Occipital lobe (tissue), 2 donors: ENCODE measurements around the gene GAST. TPM values are rescaled to one million over a fixed set of nuclear protein-coding genes. Genes with fewer than 3 reads are reported as not detected.
"Not testable (repeated sequence)": the region's sequence is repeated elsewhere in the genome, so short reads cannot be mapped to it uniquely, and the experiment has no call there.

Source experiments
- DNase-seq: peaks from one replicate; lab custom pipeline; 2025; lab: John Stamatoyannopoulos, UW
- total RNA-seq: library from RNA; depleted of rRNA; stranded (reverse); fragments of >200 nt; gene quantifications from one replicate; pipeline ENCODE4 v1.2.3, GENCODE V29; 2014

GAST gene
- not detected for total RNA-seq

GRCh38 chr17:41711669-41712400 is at the start of gene GAST:
GAST (plus strand) TSS chr17:41712331; CDS start chr17:41715437, 3,106 bp downstream.
- no peak for DNase-seq

DNA sequence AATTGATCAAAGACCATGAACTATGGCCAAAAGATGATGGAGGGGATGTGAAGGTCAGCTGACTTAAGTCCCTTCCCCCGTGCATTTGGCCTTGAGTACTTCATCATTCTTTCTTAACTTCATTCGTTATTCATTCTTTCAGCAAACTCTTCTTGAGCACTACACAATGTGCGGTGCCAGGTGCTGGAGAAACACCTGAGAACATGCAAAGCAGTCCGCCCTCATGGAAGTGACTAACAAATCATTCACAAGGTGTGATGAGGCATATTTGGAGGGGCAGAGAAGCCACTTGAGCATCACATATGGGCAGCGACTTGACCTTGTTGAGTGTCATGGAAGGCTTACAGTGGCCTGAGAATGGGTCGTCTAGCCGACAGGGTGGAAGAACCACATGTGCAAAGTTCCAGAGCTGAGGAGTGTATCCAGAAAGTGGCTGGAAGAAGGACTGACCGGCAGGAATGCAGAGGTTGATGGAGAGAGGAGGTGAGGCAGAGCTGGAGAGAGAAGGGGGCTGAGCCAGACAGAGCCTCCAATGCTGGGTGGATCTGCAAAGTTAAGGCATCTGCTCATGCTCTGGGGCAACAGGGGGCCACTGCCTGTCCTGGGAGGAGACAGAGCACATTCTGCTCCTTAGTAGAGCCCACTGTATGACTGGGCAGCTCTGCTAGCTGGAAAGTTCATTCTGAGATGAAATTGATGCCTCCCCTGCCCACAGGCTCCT is 48.5 kb upstream of the GAST start:
- DNase-seq: no peak

GRCh38 chr17:41664172-41664457 is 48.0 kb upstream of the GAST start:
- no peak for DNase-seq

- DNase-seq: no peak
These were observed 47.3 kb upstream of the GAST start for GRCh38 chr17:41664587-41665565.

DNA sequence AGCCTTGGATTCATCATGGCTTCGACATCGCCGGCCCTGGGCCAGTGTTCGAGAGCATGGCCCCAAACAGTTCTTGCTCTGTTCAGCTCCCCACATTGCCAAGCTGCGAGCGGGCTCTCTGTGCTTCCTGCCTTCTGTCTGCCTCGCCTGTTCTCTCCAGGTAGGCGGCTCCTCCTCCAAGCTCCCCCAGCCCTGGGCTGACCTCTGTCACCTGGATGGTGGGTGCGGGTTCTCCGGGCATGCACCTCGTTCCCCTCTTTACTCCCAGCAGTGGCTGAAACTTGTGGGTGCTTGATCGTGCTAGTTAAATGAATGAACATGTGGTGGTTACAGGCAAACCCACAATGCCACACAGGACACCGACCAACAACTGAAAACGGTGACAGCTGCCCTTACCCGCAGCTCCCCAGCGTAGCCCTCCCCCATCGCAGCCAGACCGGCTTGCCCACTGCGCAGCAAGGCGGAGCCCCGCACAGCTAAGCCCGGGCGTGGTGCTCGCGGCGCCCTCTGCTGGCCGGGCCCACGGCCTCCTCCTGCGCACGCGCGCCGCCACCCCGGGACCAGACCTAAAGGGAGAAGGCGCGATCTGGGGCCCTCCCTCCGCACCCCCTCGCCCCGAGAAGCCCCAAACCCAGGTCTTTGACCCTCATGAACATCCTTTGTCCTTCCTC is 46.4 kb upstream of the GAST start:
- peak; percentile 81 for DNase-seq

GRCh38 chr17:41666237-41666641 is 45.9 kb upstream of the GAST start:
- no peak for DNase-seq

- peak; percentile 61 for DNase-seq
These were observed 45.3 kb upstream of the GAST start for GRCh38 chr17:41666708-41667279.

- DNase-seq: no peak
These were observed 44.7 kb upstream of the GAST start for GRCh38 chr17:41667280-41668041.

- DNase-seq: no peak
These were observed 40.0 kb upstream of the GAST start for GRCh38 chr17:41672153-41672552.

DNA sequence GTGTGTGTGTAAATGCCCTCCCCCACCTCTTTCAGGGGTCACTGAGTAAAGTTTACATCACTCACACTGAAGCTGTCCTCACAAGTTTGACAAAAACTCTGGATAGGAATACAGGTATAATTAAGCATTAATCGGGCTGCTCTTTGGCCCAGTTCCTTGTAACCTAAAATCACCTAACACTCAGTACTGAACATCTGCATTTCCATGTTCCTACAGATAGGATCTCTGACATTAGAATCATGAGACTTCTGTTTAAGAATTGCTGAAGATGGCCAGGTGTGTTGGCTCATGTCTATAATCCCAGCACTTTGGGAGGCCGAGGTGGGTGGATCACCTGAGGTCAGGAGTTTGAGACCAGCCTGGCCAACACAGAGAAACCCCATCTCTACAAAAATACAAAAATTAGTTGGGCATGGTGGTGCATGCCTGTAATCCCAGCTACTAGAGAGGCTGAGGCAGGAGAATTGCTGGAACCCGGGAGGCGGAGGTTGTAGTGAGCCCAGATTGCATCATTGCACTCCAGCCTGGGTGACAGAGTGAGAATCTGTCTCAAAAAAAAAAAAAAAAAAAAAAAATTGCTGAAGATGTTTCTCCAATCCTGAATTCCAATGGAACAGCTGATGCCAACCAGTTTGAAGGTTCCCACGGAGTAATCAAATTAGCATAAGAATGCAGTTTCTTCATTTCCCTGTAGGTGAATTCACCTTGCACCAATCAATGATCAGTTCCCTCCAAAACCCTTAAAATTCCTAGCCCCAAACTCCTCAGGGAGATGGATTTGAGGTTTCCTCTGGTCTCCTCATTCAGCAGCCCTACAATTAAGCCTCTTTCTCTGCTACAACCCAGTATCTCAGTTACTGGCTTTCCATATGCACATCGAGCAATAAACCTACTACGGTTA is 36.7 kb upstream of the GAST start:
- DNase-seq: not testable (repeated sequence)

DNA sequence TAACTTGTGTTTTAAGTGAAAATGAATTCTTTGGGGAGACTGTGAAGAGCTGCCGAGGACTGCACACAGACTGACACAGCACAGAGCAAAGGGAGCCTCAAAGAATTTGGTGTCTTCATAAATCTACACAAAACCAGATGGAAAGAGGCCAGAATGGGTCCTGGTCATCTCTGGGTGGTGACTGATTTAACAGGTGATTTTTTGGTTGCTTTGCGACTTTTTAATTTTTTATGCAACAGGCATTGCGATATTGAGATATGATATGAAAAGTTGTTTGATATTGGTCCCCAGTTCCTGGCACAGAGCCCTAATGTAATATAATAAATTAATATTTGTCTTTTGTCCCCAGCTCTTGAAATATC is 36.1 kb upstream of the GAST start:
- DNase-seq: no peak

DNA sequence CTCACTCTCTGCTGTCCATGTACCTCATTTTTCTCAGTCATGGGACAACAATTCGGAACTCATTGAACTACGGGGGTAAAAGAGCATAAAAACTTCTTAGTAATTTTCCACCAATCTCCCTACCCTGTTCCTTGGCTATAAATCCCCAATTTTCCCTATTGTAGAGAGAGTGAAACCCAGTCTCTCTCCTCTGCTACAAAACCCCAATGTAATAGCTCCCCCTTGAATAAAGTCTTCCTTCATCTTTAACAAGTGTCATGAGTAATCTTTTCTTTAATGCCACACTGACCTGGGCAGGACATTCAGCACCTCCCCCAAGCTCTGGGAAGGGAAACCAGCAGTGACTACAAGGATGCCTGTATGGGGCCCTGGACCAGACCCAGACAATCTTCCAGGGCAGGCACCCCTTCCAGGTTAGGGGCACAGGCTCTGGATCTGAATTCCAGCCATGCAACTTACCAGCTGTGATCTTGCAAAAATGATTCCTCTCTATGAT is 33.7 kb upstream of the GAST start:
- DNase-seq: no peak

- no peak for DNase-seq
These were observed 33.0 kb upstream of the GAST start for GRCh38 chr17:41678907-41679739.

GRCh38 chr17:41679740-41680425 is 32.2 kb upstream of the GAST start:
- DNase-seq: no peak

GRCh38 chr17:41680426-41681040 is 31.6 kb upstream of the GAST start:
- DNase-seq: peak; percentile 59

GRCh38 chr17:41681776-41682175 is 30.4 kb upstream of the GAST start:
- DNase-seq: no peak

DNA sequence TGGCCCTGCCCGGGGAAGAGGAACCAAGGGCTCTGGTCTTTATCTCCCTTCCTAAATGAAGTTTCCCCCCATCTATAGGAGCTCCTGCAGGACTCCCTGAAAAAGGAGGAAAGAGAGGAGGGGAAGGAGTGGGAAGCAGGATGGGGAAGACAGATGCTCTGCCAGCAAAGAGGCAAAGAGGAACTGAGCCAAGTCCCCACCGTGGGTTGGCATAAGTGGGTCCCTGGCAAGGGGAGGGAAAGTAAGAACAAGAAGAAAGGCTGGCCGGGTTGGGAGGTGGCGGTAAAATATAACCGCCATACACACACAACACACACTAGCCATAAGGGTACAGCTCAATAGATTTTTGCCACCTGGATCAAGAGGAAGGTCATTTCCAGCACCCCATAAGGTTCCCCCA is 29.5 kb upstream of the GAST start:
- DNase-seq: no peak
